HEK293 (cell line): ENCODE measurements around the gene DOCK3.
A peak's percentile ranks its signal among the peaks of the same experiment; 100 is the strongest.

ENCODE experiments used
- CTCF ChIA-PET: fragments of 350-600 bp; formaldehyde crosslinking; extraction: SDS; loops from one replicate; lab custom pipeline; 2021; ENCODE audit warnings: antibody characterized with exemption; lab: Yijun Ruan, JAX
- POLR2A ChIA-PET: fragments of 300-600 bp; formaldehyde crosslinking; extraction: SDS; loops from one replicate; lab custom pipeline; 2020; ENCODE audit warnings: antibody characterized with exemption, inconsistent platforms; lab: Yijun Ruan, JAX
- H3K27ac ChIP-seq: fragments of 200-500 bp; sonication (Bioruptor generic); 2 replicates; pipeline ENCODE4 v1.5.1; 2014; ENCODE audit warnings: low read depth, low read length, control low read depth, inconsistent platforms; ENCODE audit errors: extremely low read depth
- H3K36me3 ChIP-seq, 2 experiments: fragments of 200-500 bp in 1 of 2; sonication (Bioruptor generic) in 1 of 2; 1 replicate in 1 of 2; 2 replicates in 1 of 2; pipeline ENCODE4 v1.5.1; 2014 to 2017; ENCODE audit warnings: inconsistent platforms in 2 of 2, low read length in 2 of 2; ENCODE audit not compliant: control insufficient read depth in 2 of 2, insufficient read depth in 1 of 2
- H3K4me1 ChIP-seq: fragments of 200-500 bp; sonication (Bioruptor generic); 2 replicates; pipeline ENCODE4 v1.5.1; 2014; ENCODE audit warnings: mild to moderate bottlenecking, low read length, inconsistent platforms; ENCODE audit not compliant: control insufficient read depth, insufficient read depth
- H3K4me3 ChIP-seq: 2 replicates; pipeline ENCODE4 v1.5.1; 2011; ENCODE audit warnings: low read depth, mild to moderate bottlenecking, control low read depth, low read length, moderate library complexity
- H3K9me3 ChIP-seq: fragments of 200-500 bp; sonication (Bioruptor generic); 2 replicates; pipeline ENCODE4 v1.5.1; 2014; ENCODE audit warnings: low read depth, low read length, inconsistent platforms; ENCODE audit not compliant: control insufficient read depth, insufficient read depth
- EGR2 ChIP-seq: fragments of 450-650 bp; formaldehyde crosslinking; IDR thresholded peaks from 2 replicates; pipeline ENCODE4 v1.5.1; 2016; ENCODE audit warnings: low read depth, missing biosample characterization, missing genetic modification characterization
- HIC1 ChIP-seq: fragments of 450-650 bp; formaldehyde crosslinking; IDR thresholded peaks from 2 replicates; pipeline ENCODE4 v1.5.1; 2016; ENCODE audit warnings: missing biosample characterization, missing genetic modification characterization
- REST ChIP-seq: fragments of 450-650 bp; formaldehyde crosslinking; IDR thresholded peaks from 2 replicates; pipeline ENCODE4 v1.5.1; 2016; ENCODE audit warnings: missing biosample characterization, missing genetic modification characterization
- ZFHX2 ChIP-seq: fragments of 450-650 bp; formaldehyde crosslinking; conservative IDR thresholded peaks from 2 replicates; pipeline ENCODE4 v1.5.1; 2016; ENCODE audit warnings: missing biosample characterization, missing genetic modification characterization
- ZNF138 ChIP-seq: fragments of 450-650 bp; formaldehyde crosslinking; IDR thresholded peaks from 2 replicates; pipeline ENCODE4 v1.5.1; 2016; ENCODE audit warnings: missing biosample characterization, missing genetic modification characterization, borderline replicate concordance
- ZNF362 ChIP-seq: fragments of 450-650 bp; formaldehyde crosslinking; IDR thresholded peaks from 2 replicates; pipeline ENCODE4 v1.5.1; 2016; ENCODE audit warnings: missing biosample characterization, missing genetic modification characterization
- ZNF571 ChIP-seq: fragments of 450-650 bp; formaldehyde crosslinking; IDR thresholded peaks from 2 replicates; pipeline ENCODE4 v1.5.0; 2017; ENCODE audit warnings: missing biosample characterization, missing genetic modification characterization
- ZSCAN23 ChIP-seq: fragments of 450-650 bp; formaldehyde crosslinking; IDR thresholded peaks from 2 replicates; pipeline ENCODE4 v1.5.1; 2016; ENCODE audit warnings: missing biosample characterization, missing genetic modification characterization

The DOCK3 gene

GRCh38 chr3:50652709-50653108, 22.0 kb upstream of the DOCK3 start (continued):
- TF ChIP-seq ZNF571 (tag by site-specific recombination), result no peak
- no peak for TF ChIP-seq ZNF138 (tag by site-specific recombination)
- no peak for TF ChIP-seq ZNF362 (tag by site-specific recombination)

GRCh38 chr3:50653937-50654595, 20.7 kb upstream of the DOCK3 start:
- H3K36me3 ChIP-seq, result no peaks in the 10 kb centered on the region
- POLR2A ChIA-PET, result interaction anchor here (1.4 kb wide), 1 partner anchor 38 kb away, joined by 4 read pairs; no protein-coding TSS in a partner anchor
- TF ChIP-seq ZSCAN23 (tag by site-specific recombination), result no peak
- no peak for TF ChIP-seq HIC1
- peak; percentile 59 for TF ChIP-seq EGR2
- TF ChIP-seq ZFHX2 (tag by site-specific recombination), result peak; percentile 42
- H3K4me1 ChIP-seq, result no peaks in the 10 kb centered on the region
- CTCF ChIA-PET, result interaction anchor here (0.7 to 5.0 kb wide), 6 partner anchors 22 to 82 kb away, joined by 3 to 61 read pairs (median 8); partner anchors contain the start of gene MAPKAPK3
- no peak overlapping the region for H3K4me3 ChIP-seq
- H3K9me3 ChIP-seq, result no peaks in the 10 kb centered on the region
- no peak overlapping the region for H3K27ac ChIP-seq

- TF ChIP-seq REST (tag by site-specific recombination) (peak; percentile 16; the same call in 1 of the 2 replicates), ZNF138 (tag by site-specific recombination) (no peak)
- ChIA-PET CTCF (interaction anchor here (0.6 to 5.0 kb wide), 5 partner anchors 24 to 448 kb away, joined by 3 to 61 read pairs (median 3); partner anchors contain the start of gene MAPKAPK3), POLR2A (no interaction called here)
- Histone ChIP-seq H3K4me3 (no peak overlapping the region), H3K27ac (no peak overlapping the region), H3K4me1 (no peaks in the 10 kb centered on the region), H3K9me3 (no peaks in the 10 kb centered on the region), H3K36me3 (no peaks in the 10 kb centered on the region)
Observed at GRCh38 chr3:50655009-50655830, 19.5 kb upstream of the DOCK3 start.
